ENCODE data around the gene TSPEAR.

The TSPEAR gene

DNA sequence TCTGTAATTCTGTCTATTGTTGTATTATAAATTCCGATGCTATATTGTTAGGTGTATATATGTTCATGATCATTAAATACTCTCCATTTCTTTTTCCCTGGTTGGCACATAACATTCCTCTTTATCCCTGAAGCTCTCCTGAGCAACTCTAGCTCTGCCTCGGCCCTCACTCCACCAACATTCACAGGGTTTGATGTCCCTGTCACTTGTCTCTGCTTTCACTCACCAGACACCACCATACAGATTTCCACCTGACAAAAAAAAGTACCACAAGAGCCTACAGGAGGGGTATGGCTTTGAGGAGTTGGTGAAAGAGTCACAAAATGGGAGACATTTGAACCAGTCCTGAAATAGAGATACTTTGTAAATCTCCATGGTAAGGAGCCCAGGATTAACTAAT lies 8.8 kb upstream of the TSPEAR start:
- no peak for DNase-seq (ENCODE audit: low read depth)

DNA sequence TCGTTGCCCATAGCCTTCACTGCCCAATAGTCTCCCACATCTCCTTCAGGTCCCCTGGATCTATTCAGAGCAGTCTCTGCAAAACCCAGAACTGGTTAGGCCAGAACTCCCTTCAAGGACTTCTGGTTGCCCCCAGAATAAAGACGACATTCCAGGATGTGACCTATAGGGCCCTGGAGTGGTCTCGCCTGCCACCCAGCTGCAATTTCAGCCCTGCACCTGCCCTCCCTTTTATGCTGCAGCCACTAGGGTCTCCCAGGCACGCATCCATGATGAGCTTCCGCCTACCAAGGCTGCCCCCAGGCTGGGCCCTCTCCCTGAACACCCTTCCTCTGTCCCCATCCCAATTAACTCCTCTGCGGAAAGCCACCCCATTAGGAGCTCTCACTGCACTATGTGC lies 7.2 kb upstream of the TSPEAR start:
- no peak for DNase-seq (ENCODE audit: low read depth)

DNA sequence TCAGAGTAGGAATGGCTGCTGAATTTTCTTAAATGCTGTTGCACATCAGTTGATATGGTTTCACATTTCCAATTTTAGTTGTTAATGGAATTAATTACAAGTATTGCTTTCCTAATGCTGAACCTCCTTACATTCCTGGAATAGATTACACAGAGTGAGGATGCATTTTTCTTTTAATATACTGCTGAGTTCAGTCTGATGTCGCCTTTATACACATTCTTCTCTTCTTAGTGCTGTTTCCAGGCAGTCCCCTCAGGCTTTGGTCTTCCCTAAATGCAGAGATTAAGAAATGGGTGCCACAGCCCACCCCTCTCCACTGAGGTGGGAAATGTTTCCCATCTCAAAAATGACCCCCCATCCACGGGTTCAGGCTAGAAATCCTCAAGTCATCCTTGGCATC lies 6.7 kb upstream of the TSPEAR start:
- no peak for DNase-seq (ENCODE audit: low read depth)

DNA sequence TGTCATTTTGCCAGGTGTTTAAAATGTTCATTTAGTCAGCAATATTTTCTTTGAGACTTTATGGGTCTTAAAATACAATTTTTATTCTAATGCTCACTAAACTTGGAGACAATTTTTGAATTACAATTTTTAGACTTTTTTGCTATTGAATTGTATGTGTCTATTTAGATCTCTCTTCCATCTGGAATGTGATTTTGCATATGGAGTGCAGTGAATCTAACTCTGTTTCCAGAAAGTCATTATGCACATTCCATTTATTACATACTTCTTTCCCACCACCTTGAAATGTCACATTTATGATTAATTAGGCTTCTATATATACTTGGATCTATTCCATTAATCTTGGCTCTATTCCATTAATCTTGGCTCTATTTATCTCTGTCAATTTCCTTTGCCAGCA lies 5.6 kb upstream of the TSPEAR start:
- no peak for DNase-seq (ENCODE audit: low read depth)

DNA sequence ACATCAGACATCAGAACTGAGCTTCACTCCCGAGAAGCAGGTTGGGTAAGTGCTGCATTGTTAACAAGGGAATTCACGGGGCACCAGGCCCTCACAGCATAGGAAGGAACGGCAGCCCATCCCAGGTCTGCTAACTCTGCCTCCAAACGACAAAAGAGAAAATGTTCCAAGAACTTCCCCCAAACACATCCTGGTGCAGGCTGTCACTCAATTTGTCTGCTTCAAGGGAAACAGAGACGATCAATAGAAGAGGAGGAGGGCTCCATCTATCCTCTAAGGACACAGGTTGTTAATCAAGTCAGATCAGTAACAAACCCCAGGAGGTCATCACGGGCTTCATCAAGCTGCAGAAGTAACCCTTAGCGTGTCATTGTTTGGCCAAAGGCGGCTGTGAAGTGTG lies 3.5 kb upstream of the TSPEAR start:
- DNase-seq (ENCODE audit: low read depth) = no peak

DNA sequence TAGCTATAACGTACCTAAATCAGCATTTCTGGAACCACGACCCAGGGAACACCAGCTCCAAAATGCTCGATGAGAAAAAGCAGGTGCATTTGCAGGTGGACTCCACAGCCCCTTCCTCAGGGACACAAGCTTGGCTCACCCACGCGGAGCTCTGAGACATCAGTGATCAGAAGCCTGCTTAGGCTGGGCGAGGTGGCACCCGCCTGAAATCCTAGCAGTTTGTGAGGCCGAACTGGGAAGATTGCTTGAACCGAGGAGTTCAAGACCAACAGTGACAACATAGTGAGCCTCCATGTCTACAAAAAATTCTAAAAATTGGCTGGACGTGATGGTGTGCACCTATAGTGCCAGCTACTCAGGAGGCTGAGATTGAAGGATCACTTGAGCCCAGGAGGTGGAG lies 2.5 kb upstream of the TSPEAR start:
- DNase-seq (ENCODE audit: low read depth) = no peak

DNA sequence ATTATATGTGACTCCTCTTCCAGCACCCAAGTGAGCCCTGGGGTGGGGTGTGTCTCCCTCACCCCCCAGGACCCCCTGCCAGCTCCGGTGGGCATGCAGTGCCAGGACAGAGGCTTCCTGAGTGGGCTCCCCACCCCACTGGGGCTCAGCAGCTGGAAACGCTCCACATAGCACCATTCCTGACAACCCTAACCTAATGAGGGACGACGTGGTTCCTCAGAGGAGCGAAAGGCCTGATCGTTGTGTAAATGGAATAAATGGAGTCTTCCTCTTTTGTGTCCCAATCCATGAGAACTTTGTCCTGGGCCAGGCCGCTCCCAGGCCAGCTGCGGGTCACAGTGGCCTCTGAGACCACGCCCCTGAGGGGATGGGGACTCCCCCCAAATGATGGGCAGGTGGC lies 1.8 kb upstream of the TSPEAR start:
- DNase-seq (ENCODE audit: low read depth) = no peak

DNA sequence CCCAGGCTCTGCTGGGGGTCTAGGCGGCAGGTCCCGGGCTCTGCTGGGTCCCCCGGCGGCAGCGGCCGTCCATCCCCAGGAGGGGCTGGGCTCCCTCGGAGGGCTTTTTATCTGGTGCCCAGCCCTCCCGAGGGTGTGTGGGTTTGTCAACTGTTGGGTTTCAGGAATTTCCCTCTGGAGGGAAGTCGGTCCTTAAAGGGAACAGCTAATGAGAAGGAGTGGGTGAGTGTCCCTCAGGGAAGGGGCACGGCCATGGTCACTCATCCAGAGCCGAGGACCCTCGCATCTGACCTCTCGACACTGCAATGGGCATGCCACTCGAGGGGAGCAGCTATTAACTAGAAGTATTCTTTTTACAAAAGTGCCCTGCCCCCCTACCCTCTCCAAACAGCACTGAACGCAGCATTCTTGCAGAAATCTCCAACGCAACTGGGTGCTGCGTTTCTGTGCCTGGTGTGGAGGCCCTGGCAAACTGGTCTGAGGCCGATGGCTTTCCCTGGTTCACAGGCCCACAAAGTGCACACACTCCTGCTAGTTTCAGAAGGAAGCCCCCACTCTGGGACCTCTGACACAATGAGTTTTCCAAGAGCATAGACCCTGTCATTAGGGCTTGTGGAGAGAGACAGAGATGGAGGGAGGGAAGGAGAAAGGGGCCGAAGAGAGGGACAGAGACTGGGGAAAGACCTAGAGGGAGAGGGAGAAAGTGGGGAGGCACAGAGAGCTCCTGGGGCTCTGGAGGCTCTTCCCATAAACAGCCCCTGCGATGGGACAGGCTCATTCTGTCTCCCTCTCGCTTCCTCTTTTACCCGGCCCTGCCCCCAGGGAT lies 1.0 kb upstream of the TSPEAR start:
- DNase-seq (ENCODE audit: low read depth) = no peak

DNA sequence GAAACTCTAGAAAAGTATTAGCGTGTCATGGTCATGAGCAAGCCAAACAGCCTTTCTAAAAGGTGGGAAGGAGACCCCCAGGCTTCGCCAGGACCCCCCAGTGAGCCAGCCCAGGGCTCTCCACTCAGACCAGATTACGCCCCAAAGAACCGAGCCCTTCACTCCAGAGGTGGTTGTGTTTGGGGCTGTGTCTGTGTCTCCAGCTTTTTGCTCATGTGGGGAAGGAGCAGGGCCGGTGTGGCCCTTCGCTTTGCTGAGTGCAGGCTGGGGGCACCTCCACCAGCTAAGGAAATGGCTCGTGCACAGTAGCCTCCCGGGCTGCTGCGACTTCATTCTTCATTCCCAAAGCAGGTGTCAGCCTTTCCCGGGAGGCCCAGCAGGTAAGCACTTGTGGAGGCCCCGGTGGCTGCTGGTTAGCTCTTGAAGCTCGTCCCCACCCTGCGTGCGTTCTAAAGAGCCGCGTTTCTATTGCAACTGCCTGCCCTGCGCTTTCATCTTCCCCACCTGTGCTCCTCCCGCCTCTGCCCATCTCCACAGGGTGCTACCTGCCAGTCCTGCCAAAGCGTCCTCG lies 531 bp downstream of the TSPEAR start:
- DNase-seq (ENCODE audit: low read depth) = no peak

DNA sequence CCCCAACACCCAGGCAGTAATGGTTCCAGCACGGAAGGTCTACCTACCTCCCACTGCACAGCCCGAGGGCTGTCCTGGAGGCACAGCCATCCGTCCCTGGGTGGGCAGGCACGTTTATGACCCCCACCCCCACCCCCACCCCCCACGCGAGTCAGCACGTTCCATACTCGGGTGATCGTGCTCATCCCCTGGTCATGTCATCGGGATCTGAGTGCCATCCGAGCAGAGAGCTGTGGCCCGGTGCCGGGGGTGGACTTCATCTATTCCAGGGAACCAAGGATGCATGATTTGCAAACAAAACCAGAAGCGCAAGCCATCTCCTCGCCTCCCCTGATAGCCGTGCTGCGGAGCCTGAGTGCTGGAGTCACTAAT lies 1.1 kb downstream of the TSPEAR start:
- DNase-seq (ENCODE audit: low read depth) = no peak

DNA sequence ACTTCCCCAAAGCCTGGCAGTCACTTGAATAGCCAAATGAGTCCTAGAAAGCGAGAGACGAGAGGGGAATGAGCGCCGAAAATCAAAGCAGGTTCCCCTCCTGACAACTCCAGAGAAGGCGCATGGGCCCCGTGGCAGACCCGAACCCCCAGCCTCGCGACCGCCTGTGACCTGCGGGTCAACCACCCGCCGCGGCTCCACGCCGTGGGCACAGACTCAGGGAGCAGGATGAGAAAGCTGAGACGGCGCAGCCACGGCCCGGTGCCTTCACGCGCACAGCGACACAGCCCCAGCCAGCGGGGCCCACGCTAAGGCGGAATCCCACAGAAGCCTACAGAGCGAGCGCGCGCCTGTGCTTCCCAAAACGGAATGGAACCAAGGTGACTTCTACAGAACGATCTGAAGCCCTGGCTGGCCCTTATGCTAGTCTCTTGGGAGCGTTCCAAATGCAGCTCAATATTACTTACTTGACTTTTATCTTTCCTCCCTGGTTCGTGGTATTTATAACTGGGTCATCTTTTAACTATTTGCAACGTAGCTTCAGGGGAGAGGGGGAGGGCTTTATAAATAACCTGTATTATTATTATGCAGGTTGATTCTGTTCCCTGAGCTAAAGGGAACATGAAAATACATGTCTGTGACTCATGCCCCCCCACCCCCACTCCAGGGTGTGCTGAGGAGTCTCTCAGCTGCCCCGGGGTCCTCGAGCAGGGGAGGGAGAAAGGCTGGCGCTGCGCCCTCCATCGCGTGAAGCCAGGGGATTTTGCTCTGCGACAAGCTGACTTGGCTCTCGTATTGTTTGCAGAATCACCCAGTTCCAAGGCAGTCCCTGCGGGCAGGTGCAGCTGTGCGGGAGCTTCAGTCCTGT lies 1.7 kb downstream of the TSPEAR start:
- DNase-seq (ENCODE audit: low read depth) = no peak

DNA sequence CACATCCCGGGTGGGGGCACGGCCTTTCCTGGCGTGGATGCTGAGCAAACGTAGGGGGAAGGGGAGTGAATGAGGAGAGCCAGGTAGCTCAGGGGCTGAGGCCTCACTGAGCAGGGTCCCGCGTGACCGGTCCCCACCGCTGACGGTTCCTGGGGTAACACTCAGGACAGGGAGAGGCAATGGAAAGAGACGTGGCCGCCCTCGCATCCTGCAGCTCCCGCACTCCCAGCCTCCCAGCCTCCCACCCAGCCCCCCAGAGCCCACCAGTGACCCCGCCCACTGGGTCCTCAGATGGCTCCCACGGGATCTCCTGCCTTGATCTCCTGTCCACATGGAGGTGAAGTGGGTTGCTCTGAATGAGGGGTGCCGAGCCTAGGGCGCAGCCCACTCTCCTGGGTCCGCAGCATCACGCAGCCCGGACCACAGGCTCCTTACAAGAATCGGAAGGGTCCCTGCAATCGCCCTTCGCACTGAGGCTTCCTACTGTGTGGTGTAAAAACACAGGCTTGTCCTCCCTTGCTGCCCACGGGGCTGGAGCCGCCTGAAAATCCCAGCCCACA lies 2.4 kb downstream of the TSPEAR start:
- no peak for DNase-seq (ENCODE audit: low read depth)

DNA sequence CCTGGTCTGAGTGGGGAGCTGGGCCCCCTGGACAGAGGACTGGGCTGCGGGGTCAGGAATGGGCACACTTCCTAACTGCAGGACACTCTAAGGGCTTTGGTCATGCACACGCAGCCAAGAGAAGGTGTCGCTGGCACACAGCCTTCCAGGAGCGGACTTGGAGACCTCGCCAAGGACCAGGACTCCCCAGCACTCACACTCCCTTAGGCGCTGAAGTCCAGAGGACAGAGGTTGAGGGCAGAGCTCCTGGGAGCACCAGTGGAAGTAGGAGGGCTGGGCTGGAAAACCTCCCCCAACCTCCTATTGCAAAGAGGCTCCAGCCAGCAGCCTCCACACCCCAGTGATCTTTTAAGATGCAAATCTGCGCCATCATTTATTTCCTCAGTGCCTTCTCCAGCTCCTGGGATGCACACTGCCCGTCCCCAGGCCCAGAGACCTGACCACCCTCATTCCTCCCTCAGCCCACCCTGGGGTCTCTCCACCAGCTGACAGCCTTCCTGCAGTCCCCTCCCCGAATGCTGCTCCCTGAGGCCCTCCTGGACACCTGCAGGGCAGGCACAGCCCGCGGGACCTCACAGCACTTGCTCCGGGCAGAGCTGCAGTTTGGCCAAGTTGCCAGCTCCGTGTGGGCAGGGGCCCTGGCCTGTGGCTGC lies 3.0 kb downstream of the TSPEAR start:
- no peak for DNase-seq (ENCODE audit: low read depth)

DNA sequence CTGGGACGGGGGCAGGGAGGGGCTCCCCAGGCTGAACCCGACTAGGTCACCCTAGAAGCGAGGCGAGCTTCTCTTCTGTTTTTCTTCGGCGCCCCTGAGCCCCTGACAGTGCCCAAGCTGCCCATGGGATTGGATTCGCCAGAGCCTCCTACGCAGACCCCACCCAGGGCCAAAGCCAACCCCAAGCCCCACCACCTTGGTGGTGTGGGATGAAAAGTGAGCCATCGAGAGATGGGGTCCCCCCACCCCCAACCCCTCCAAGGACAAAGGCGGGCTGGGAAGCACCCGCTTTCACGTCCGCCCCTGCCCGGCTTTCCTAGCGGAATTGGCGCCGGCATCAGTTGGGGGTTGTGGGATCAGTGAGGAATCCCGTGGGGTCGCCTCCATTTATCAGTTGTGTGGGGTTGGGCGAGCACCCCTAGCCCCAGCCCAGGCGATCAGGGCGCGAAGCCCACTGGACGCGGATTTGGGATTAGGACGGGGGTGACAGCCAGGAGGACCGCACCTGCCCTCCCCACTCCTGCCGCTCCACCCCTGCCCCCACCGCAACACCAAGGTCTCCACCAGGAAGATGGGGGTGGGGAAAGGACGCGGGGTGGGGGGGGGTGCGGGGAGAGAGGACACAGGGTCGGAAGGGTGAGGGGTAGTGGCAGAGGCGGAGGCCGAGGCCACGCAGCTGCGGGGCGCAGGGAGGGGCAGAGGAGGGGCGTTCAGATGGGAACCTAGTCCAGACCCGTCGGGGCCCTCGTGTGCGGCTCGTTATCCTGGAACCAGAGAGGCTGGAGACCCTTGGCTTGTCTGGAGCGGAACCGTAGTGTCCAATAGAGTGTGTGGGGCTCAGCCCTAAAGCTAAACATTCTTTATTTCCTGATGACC lies 4.4 kb downstream of the TSPEAR start:
- no peak for DNase-seq (ENCODE audit: low read depth)

DNA sequence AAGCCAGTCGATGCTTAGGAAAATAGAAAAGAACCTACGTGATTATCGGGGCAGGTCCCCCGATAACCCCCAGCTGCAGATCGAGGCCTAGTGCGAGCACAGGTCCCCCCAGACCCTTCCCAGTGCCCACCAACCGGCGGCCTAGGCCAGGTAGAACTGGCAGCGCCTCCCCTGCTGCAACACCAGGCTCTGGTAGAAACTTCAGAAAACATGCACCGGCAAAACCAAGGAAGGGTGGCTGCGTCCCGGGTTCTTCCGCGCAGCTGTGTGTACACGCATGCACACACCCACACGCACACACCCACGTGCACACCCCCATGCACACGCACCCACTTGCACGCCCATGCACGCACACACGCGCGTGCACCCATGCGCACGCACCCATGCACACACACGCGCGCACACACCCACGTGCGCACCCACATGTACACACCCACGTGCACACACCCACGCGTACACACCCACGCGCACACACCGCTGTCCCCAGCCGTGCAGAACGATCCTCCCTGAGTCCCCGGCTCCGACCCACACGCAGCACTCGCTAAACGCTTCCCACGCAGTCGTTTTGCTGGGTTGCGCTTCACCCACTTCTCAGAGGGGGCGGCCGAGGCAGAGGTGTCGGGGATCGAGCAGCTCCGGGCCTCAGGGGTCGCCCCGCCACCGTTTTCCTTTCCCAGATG lies 5.2 kb downstream of the TSPEAR start:
- DNase-seq (ENCODE audit: low read depth) = no peak

DNA sequence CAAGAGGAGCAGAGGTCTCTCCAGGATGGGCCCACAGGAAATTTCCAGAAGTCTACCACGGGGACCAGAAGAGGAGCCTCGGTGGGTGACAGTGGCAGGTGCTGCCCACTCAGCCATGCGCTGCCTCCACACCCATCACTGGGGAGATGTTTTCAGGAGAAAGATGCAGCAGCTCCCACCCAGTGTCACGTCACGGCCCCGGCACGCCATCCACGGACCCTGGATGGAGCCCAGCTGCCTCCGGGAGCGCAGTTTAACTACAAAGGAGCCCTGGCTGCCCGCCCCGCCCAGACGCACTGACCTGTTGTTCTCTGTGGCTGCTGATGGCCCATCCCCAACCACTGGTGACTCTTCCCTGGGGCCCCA lies 6.8 kb downstream of the TSPEAR start:
- no peak for DNase-seq (ENCODE audit: low read depth)

DNA sequence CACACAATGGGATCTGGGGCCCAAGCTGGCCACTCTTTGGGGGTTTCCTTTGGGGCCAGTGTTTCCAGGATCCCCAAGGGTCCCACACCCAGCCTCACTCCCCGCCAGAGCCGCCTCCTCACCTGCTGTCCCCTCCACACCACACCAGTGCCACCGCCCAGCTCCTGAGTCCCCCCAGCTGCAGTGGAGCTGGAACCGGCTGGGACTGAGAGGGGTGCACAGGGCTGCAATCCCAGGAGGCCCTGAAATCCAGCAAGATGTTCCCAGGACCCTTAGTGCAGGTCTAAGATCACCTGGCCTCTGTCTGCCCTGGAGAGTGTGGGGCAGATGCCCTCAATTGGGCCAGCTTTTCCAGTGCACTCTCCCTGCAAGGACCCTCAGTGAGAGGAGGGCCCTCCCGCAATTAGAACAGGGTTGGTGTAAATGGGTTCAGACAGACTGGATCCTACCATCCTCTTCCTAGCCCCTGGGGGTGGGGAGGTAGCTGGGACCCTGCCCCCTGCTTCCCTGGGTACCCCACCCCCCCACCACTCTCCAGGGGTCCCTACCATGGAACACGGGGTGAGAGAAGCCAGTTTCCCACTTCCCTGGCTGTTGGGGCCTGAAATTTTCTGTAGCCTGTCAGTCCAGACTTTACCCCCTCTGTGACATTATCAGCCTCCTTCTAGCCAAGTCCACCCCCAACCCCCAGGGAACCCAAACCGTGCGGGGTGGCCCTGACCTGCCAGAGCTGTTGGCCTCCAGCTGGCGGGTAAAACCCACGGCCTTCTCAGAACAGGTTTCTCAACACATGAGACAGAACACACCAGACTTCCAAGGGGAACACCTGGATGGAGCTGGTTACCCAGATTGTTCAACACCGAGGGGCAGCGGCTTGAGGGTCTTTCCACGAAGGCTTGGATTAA lies 7.4 kb downstream of the TSPEAR start:
- DNase-seq (ENCODE audit: low read depth) = no peak

DNA sequence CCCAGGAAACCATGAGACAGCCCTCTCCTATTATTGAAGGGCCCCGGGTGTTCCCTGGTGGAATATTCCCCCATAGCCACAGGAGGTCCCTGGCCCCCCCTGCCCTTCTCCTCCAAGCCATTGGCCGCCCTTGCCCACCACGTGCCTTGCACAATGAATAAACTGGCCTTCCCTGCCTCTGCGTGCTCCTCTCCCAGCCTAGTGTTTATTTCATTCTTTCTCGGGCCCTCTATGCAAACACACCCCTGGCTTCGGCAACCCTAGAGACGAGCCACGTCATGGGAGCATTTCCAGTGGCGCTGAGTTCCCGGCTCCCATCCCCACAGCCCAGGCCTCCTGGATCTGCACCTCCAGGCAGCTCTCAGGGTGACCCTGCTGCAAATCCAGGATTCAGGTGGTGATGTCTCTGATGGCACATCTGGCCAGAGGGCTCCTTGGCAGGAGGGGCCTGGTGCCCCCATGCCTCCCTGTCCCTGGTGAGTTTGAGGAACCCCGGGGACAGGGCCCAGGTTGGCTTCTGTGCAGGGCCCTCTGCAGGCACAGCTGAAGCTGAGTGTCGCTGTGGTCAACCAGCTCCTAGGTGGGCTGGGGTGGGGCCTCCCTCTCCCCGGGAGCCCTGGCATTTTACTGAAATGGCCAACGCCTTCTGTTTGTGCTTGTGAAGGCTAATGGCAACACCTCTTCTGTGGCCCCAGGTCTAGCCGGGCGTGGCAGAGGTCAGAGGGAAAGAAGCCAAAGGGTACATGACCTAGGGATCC lies 8.2 kb downstream of the TSPEAR start:
- no peak for DNase-seq (ENCODE audit: low read depth)

Data from T-helper 22 cell (primary cell).